Fibroblast of skin of abdomen (primary cell): ENCODE measurements around the gene COTL1.

Experiments
- DNase-seq: peaks from one replicate; pipeline ENCODE4 v3.0.0-alpha.2; 2013

COTL1 gene

DNA sequence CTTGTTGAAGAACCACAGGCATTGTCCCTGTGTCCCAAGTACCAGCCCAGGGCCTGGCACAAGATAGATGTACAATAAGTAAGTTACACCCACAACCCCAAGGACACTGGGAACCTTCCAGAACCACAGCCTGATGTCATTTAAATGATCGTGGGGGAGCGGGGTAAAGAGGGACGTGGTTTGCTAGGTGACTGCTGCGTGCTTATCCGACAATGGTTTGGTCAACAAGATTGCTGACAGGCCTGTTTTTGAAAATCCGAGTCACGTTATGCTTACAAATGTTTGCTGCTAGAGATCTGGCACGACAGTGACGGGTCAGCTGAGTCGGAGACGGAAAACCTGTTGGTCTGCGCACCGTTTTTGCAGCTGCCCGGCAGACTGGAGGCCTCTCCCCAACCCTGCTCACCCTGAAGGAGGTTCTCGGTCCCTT is 22.8 kb downstream of the COTL1 start:
- DNase-seq: no peak

DNA sequence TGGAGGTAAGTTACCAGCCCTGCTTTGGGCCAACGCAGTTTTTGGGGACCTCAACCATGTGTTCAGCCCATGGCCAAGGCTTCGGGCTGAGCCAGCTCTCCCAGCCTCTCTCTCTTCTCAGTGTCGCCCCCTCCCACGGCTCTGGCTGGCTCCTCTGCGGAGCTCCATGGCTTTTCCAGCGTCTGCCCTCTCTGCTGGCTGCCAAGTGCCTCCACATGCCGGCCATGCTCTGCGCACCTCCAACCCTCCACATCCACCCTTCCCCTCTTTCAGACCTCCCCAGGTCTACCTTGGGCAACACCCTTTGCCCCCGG is 23.2 kb downstream of the COTL1 start:
- DNase-seq: no peak

DNA sequence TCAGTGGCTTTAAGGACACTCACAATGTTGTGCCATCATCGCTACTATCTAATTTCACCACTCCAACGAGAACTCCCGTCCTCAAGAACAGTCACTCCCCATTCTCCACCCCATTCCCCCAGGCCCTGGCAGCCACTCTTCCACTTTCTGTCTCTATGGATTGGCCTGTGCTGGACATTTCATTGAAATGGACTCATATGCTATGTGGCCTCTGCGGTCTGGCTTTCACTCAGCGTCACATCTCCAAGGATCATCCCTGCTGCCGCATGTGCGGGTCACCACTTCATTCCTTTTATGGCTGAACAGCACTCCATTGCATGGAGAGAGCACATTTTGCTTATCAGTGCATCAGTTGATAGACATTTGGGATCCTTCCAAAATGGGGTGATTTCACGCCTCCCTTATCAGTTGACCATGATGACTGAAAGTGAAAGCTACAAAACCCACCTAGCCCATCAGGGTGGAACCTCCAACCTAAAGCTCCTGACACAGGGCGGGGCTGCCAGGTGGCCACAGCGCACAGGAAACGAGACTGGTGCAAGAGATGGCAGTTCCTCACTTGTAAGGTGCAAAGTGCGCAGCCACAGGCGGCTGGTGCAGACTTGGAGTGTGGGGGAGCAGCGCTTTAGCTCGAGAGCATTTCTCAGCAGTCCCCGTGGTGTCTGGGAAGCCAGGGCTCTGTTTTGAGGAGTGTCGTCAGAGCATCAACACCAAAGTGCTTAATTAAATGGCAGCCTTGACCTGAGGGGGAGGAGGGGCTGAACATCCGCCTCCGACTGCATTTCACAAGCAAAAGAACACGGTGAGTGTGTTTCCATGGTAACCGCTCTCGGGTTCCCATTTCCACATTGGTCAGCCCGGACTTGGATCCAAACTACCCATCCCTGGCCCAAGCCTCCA is 23.8 kb downstream of the COTL1 start:
- no peak for DNase-seq

DNA sequence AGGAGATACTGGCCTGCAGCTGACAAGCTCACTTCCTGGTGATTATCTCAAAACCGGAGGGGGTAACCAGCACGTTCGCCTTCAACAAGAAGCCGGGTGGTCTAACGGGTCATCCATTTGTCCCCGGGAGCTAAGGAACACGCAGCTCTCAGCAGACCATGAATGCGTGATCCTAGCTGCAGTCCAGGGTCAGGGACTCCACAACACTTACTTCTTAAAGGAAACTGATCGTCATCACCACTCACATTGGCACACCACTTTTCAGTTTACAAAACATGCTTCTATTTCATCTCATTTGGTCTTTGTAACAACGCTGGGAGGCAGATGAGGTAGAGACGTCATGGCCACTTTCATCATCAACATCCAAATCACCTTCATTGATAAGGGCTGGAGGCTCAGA is 25.2 kb downstream of the COTL1 start:
- DNase-seq: no peak

DNA sequence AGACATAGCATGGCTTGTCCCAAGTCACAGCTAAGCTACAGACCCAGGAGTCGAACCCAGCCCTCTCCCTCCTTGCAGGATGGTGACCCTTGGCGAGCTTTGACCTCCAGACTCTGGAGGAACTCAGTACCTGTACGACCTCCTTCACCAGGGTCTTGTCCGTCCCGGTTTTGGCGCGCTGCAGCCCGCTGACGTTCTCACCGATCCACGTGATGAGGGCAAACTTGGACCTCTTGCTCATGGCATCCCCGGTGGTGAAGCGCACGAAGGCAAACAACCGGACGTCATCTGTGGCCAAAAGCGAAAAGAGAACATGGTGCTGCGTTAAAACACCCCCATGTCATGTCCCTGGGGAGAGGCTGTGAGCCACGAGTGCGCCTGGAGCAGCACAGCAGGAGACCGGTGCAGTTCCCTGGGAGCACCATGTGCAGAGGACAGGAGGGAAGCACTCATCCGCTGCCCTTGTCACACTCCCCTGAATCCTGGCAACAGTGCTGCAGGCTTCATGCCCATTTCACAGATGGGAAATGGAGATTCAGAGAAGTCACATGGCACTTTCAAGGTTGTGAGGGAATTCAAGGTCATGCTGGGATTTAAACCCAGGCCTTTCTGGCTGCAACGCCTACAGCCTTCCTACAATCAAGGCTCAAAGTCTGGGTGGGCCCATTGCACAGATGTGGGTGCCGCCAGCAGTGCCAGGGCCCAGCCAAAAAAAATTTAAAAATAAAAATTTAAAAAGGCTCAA is 27.7 kb downstream of the COTL1 start:
- DNase-seq: no peak

DNA sequence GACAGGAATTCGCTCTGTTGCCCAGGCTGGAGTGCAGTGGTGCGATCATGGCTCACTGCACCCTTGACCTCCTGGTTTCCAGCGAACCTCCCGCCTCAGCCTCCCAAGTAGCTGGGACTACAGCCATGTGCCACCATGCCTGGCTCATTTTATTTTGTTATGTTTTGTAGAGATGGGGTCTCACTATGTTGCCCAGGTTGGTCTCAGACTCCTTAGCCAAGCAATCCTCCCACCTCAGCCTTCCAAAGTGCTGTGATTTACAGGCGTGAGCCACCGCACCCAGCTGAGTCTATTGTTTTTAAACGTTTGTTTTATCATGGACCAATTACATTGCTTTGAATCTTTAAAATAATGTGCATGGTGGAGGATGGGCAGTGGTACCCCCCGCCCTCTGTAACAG is 28.9 kb downstream of the COTL1 start:
- DNase-seq: no peak

DNA sequence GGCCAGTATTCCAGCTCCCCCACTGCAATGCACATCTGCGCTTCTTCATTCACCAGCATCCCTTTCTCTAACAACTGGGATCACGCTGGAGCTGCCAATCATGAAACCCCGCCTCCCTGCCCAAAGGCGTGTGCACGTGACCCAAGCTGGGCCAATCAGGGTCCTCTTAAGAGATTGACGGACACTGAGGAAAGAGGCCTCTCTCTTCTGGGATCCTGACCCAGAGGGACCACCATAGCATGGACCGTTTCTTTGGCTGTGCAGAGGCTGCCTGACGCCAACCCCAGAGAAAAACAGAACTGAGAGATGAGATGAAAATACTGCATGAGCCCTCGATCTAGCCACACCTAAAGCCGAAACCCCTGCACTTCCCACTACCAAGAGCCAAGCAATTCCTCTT is 32.0 kb downstream of the COTL1 start:
- DNase-seq: no peak

DNA sequence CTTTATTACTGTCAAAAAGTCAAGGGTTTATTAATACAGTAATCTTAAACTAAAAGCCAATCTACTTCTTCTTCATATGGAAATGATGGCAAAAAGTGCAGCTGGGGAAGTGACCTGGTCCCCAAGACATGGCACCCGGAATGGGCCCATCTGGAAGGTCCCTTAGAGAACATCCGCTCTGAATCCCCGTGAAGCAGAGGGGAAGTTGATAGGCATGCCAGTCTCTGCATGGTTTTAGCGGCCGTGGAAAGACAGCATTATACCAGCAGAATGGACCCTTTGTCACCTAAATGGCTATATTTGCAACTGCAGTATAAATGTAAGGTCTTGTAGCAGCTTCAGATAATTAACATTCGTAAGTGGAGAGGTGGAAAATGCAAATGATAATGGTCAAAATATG is 32.4 kb downstream of the COTL1 start:
- no peak for DNase-seq

DNA sequence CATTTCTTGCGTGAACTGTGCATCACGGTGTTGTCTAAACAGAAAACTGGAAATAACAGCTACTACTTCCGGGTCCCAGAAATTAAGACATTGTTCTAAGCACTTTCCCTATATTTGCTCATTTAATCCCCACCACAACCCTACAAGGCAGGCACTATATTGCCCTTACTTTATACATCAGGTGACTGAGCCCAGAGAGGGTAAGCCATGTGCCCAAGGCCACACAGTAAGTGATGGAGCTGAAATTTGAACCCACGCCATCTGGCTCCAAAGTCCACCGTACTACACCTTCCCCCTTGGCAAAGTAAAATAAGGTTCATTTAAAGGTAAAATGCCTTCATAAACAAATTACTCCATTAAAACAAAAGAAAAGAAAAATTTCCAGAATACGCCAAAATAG is 33.2 kb downstream of the COTL1 start:
- DNase-seq: no peak

DNA sequence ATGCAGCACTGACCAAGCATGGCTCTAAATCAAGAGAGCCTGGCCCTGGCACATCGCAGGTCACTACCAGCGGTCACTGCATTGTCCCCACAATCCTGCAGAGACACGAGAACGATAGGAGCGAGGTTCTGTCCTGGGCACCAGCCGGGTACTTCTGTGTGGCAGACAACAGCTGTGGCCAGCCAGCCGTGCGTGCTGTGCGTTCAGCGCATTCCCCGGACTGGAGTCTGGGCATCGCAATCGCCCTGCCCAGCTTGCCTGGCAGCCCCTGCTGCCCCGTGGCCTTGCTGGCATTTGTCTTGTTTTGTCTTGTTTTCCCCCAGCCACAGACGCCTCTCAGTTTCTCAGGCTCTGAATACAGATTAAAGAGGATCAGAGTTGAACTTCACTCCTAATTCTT is 33.9 kb downstream of the COTL1 start:
- DNase-seq: no peak

DNA sequence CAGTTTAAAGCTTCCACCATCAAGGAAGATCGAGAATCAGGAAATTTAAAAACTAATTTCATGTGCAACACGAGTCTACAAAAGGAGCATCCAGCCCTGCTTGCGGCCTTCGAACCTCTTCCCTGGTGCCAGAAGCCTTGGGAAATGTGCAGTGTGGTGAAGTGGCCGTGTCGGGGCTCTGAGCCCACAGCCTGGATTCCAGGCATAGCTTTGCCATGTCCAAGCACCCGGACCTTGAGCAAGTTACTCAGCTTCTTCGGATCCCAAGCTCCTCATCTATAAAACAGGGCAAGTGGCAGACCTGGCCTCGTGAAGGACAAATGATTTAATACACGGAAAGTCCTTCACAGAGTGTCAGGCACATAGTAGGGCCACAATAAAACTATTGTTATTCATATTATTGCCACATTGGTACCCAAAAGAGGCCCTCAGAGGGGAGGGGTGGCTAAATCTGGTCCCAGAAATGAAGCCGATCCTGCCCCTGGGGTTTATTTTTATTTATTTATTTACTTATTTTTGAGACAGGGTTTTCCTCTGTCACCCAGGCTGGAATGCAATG is 34.8 kb downstream of the COTL1 start:
- peak; percentile 62 for DNase-seq

DNA sequence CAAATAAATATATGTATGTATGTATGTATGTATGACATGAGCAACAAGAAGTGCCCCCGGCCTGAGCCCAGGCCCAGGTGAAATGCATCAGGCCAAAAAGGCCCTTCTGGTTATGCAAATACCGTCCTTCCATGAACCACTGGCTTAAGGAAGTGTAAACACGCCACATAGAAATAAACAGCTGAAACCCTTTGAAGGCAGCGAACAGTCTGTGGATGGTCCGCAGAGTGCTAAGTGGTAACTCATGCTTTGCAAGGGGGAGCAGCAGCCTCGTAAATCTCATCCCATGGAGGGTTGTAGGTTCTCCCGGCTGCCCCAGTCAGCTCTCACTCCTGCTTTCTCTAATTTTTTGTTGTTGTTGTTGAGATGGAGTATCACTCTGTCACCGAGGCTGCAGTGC is 36.7 kb downstream of the COTL1 start:
- DNase-seq: no peak

DNA sequence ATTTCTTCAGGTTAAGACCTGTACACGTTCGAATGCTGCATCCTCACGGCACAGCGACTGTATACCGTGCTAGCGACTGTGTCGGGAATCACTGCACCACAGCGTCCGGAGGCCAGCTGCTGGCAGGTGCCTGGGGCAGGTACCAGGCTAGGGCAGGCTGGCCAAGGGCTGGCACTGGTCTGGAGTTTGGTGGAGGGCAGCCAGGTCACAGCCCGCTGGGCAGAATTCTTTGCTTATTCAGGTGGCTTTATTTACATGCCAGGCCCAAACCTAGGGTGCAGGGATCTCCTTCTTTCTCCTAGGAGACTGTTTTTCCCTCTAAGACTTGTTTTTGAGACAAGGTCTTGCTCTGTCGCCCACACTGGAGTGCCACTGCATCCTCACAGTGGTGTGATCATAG is 37.9 kb downstream of the COTL1 start:
- DNase-seq: no peak

DNA sequence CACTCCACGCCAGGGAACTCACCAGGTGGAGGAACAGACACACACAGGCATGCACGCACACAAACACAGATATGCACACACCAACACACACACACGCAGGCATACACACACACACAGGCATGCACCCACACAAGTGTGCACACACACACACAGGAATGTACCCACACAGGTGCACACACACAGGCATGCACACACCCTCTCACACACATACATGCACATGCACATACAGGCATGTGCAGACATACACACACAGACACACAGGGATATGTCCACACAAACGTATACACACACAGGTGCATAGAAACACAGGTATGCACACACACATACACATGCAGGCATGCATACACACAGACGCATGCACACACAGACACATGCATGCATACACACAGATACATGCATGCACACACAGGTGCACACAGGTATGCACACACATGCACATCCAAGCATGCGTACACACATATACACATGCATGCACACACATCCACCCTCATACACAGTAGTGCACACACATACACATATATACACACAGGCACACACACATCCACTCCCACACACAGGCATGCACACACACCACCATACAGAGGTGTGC is 39.2 kb downstream of the COTL1 start:
- DNase-seq: no peak

DNA sequence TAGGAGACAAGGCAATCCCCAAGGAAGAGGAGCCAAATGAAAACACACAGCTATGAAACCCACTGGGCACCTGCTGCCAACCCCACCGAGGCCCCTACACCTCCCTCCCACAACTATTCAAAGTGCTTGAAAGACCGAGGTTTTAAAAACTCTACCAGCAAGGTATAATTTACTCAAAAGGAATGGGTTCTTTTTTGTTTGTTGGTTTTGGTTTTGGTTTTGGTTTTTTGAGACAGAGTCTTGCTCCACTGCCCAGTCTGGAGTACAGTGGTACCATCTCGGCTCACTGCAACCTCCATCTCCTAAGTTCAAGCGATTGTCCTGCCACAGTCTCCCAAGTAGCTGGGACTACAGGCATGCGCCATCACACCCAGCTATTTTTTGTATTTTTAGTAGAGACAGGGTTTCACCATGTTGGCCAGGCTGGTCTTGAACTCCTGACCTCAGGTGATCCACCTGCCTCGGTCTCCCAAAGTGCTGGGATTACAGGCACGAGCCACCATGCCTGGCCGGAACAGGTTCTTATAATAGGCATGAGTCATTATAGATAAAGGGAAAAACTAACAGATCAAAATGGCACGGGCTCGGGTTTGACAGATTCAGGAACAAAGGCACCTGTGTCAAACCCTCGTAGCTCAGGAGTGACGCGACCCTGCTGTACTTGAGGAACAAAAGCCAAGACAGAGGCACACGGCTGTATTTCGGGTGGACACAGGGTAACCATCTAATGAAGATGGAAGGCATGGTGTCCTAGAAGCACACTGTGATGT is 40.7 kb downstream of the COTL1 start:
- no peak for DNase-seq

DNA sequence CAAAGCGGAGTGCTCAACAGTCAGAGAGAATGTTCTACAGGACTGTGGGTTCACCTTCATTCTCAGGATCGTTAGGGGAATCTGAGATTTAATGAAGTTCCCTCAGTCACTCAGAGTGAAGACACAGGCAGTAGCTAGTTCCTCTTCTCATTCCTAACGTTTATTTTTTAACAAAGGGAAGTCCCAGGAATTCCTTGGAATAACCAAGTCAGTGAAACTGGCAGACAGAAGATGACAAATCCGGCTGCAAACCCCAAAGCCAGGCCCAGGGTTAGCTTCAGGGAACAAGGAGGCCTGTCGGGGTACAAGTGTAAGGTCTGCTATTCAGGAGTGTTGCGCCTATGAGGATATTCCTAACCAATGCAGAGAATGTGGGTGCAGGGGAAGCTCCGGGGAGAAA is 42.0 kb downstream of the COTL1 start:
- DNase-seq: no peak

DNA sequence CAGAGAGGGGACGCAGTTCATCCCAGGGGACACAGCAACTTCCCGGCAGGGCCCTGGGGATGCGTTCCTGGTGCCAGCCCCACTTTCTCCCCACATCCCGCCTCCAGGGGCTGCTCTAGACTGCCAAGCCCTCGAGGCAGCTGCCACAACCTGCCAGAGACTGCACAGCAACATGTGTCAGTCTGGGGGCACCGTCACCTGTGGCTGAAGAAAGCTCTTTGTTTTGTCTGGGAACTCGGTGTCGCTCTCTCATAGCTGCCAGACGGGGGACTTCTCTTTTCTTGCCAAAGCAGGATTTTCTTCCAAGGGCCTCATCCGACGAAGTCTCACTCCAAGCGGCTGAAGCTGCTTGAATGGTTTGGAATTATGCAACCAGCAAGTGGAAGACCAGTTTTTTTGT is 43.7 kb downstream of the COTL1 start:
- no peak for DNase-seq

DNA sequence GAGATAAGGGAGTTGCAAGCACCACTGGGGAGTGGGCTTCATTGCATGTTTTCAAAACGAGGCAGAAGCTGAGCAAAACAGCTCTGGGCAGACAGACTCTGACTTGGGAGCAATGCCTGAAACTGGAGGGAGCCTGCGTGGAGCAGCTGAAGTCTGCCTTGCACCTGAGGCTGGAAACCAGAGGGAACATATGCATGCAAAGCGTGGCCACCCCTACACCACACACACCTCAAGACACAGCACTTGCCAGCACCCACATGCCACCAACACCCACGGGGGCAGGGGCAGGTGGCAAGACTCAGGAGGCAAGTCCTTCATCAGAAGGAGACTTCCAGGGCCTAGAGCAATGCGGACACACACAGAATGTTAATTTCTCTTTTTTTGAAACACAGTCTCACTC is 45.8 kb downstream of the COTL1 start:
- no peak for DNase-seq

DNA sequence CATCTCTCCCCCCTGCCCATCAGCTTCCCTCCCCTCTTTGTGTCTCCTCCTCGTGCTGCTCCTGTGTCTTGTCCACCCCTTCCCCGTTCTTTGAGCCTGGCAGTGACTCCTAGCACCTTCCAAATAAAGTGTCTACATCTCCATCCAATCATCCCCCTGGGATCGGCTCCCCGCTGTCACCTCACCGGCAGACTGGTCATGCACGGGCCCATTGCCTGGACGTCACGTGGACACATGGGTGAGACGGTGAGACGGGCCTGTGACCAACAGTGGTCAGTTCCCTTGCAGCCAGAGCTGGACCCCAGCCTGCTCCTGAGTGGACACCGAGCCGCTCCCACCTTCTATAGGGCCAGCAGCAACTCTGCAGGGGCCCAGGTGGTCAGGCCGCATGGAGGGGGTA is 46.4 kb downstream of the COTL1 start:
- DNase-seq: no peak

DNA sequence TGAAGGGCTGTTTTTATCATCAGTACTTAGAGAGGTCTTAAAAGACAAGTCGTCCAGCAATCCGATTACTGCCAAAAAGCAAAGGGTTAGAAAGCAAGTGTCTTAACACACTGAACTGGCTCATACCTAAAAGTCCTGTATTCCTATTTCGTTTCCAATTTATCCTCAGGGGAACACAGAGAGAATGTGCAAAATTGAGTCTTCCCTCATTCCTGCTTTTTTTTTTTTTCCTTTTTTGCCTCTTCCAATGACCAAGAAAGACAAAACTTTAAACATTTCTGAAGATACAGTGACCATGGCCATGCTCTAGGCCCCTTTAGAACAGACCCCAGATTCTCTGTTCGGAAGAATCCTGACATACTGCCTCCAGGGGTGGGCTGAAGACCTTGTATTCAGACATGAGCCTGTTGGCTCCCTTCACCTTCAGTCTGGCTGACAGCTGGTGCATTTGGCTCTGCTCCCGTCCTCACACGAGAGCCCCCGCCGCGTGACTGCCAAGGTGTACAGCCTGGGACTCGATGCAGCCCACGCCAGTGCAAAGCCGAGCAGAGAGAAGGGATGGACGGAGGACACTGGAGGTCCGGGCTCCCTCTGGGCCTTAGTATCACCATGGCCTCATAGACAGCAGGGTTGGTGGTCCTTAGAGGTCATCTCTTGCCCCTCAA is 47.0 kb downstream of the COTL1 start:
- DNase-seq: no peak

DNA sequence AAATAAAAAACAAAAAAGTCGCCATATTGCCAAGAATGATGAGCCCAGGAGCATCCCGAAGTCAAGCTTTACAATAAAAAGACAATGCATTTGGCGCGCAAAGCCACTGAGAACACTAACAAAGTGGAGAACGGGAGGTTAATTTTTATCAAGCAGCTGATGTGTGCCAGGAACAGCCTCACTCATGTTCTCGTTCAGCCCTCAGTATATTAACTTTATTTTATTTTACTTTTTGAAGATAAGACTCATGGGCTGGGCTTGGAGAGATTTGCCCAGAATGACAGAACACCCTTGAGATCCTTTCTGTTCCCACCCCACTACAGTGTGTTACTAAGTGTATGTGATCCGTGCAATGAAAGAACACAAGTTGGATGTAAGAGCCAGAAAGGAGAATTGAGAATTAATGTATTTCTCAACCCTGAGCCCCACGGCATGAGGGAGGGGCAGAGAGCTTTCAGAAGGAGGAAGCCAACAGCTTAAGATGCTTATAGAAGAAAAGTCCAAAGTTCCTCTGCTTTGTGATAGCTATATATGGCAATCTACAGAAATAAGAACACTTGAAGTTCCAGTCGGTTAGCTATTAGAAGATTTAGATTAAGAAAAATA is 48.4 kb downstream of the COTL1 start:
- DNase-seq: no peak

DNA sequence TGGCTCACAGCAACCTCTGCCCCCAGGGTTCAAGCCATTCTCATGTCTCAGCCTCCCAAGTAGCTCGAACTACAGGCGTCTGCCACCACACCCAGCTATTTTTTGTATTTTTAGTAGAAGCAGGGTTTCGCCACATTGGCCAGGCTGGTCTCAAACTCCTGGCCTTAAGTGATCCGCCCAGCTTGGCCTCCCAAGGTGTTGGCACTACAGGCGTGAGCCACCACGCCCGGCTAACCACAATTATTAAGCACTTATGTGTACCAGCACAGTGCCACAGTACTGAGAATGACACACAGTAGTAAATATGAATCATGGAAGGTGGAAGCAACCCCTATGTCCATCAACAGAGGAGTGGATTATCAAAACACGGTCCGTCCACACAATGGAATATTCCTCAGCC is 49.8 kb downstream of the COTL1 start:
- DNase-seq: no peak
